DLD1 (cell line): Measurements from ENCODE around the gene FBXO2.

Experiments
- in situ Hi-C: cut with HindIII; loops from 2 replicates; pipeline ENCODE4 v1.10.0; 2017; ENCODE audit warnings: low sequenced_read_pairs

The FBXO2 gene

GRCh38 chr1:11599891-11600576 is 54.2 kb downstream of the FBXO2 start:
- in situ Hi-C loops, result no loop called here

GRCh38 chr1:11598461-11598860 is 55.8 kb downstream of the FBXO2 start:
- in situ Hi-C loops, result no loop called here
